GM12891 (cell line): ENCODE results near the gene TNMD.

Source experiments
- PAX5 ChIP-seq: IDR thresholded peaks from 2 replicates; pipeline ENCODE4 v1.6.1; 2011; ENCODE audit warnings: low read length, moderate library complexity, mild to moderate bottlenecking; ENCODE audit not compliant: insufficient read depth, severe bottlenecking
- POLR2A ChIP-seq: IDR thresholded peaks from 2 replicates; pipeline ENCODE4 v1.6.1; 2011; ENCODE audit warnings: low read depth, low read length, control low read depth
- POLR2AphosphoS5 ChIP-seq: IDR thresholded peaks from 2 replicates; pipeline ENCODE4 v1.6.1; 2011; ENCODE audit warnings: low read depth, low read length, control low read depth
- POU2F2 ChIP-seq: IDR thresholded peaks from 2 replicates; pipeline ENCODE4 v1.6.1; 2011; ENCODE audit warnings: low read depth, mild to moderate bottlenecking, control low read depth, low read length, moderate library complexity
- SPI1 ChIP-seq: IDR thresholded peaks from 2 replicates; pipeline ENCODE4 v1.6.1; 2011; ENCODE audit warnings: low read depth, low read length, control low read depth
- TAF1 ChIP-seq: IDR thresholded peaks from 2 replicates; pipeline ENCODE4 v1.6.1; 2011; ENCODE audit warnings: low read depth, low read length, control low read depth

GRCh38 chrX:100609591-100609990 lies 24.9 kb downstream of the TNMD start:
- TF ChIP-seq POLR2A (no peak), POLR2AphosphoS5 (no peak), TAF1 (no peak), POU2F2 (no peak), SPI1 (no peak), PAX5 (no peak)
